SJSA1 (cell line): Measurements from ENCODE around the gene RIPOR2. TPM values are rescaled to one million over a fixed set of nuclear protein-coding genes. Genes with fewer than 3 reads are reported as not detected.
"Not testable (repeated sequence)": the region's sequence is repeated elsewhere in the genome, so short reads cannot be mapped to it uniquely, and the experiment has no call there.

Experiments
- DNase-seq, 2 experiments: peaks; one replicate each; pipeline ENCODE4 v3.0.0-alpha.2; 2015 to 2020; ENCODE audit warnings: low spot score in 2 of 2, low read depth in 1 of 2
- H3K27ac ChIP-seq: fragments of 250-450 bp; sonication (Bioruptor Pico); 2 replicates; pipeline ENCODE4 v1.5.1; 2020; ENCODE audit warnings: mild to moderate bottlenecking, moderate library complexity
- H3K27me3 ChIP-seq: fragments of 250-450 bp; sonication (Bioruptor Pico); replicated peaks from 2 replicates; pipeline ENCODE4 v1.5.1; 2020; ENCODE audit warnings: mild to moderate bottlenecking, moderate library complexity
- H3K36me3 ChIP-seq: fragments of 250-450 bp; sonication (Bioruptor Pico); 2 replicates; pipeline ENCODE4 v1.5.1; 2020; ENCODE audit warnings: mild to moderate bottlenecking
- H3K4me1 ChIP-seq: fragments of 250-450 bp; sonication (Bioruptor Pico); replicated peaks from 2 replicates; pipeline ENCODE4 v1.6.1; 2021; ENCODE audit warnings: mild to moderate bottlenecking
- H3K4me3 ChIP-seq: fragments of 250-450 bp; sonication (Bioruptor Pico); 2 replicates; pipeline ENCODE4 v1.5.1; 2020; ENCODE audit warnings: mild to moderate bottlenecking
- H3K9me3 ChIP-seq: fragments of 250-450 bp; sonication (Bioruptor Pico); replicated peaks from 2 replicates; pipeline ENCODE4 v1.5.1; 2020; ENCODE audit warnings: mild to moderate bottlenecking
- total RNA-seq: library from RNA; depleted of rRNA; stranded (reverse); fragments of >200 nt; shearing (Covaris generic); gene quantifications from 2 replicates; pipeline ENCODE4 v1.2.3, GENCODE V29; 2014

Gene RIPOR2
- total RNA-seq, 1 experiment from 2014 or later, result 4.5 TPM

GRCh38 chr6:24879351-24879750 is 56.4 kb downstream of the RIPOR2 start:
- Histone ChIP-seq H3K36me3 (no peaks in the 10 kb centered on the region), H3K4me1 (no peaks in the 10 kb centered on the region; the same call in 1 of the 2 replicates), H3K27ac (no peak overlapping the region), H3K27me3 (no peaks in the 10 kb centered on the region), H3K9me3 (no peaks in the 10 kb centered on the region), H3K4me3 (no peak overlapping the region)
- DNase-seq, result no peak

- not testable (repeated sequence) for H3K4me3 ChIP-seq, H3K27me3 ChIP-seq, H3K36me3 ChIP-seq, DNase-seq, H3K9me3 ChIP-seq, H3K4me1 ChIP-seq, H3K27ac ChIP-seq
Observed at GRCh38 chr6:24877747-24878146, 58.0 kb downstream of the RIPOR2 start.

GRCh38 chr6:24876499-24877465 is 59.0 kb downstream of the RIPOR2 start:
- H3K4me3 ChIP-seq, result no peak overlapping the region
- no peaks in the 10 kb centered on the region for H3K4me1 ChIP-seq
- no peak for DNase-seq
- H3K36me3 ChIP-seq, result no peaks in the 10 kb centered on the region
- H3K9me3 ChIP-seq, result no peaks in the 10 kb centered on the region
- no peak overlapping the region for H3K27ac ChIP-seq
- no peaks in the 10 kb centered on the region for H3K27me3 ChIP-seq

- no peaks in the 10 kb centered on the region for H3K27me3 ChIP-seq
Observed at GRCh38 chr6:24875534-24875901, 60.2 kb downstream of the RIPOR2 start.

GRCh38 chr6:24874776-24875533 is 60.8 kb downstream of the RIPOR2 start:
- DNase-seq, result no peak
- H3K4me1 ChIP-seq, result no peaks in the 10 kb centered on the region
- no peak overlapping the region for H3K4me3 ChIP-seq
- no peaks in the 10 kb centered on the region for H3K9me3 ChIP-seq
- no peaks in the 10 kb centered on the region for H3K27me3 ChIP-seq
- no peaks in the 10 kb centered on the region for H3K36me3 ChIP-seq
- H3K27ac ChIP-seq, result no peak overlapping the region

More at GRCh38 chr6:24875534-24875901, 60.2 kb downstream of the RIPOR2 start:
- H3K4me3 ChIP-seq, result no peak overlapping the region
- DNase-seq, result no peak
- H3K9me3 ChIP-seq, result no peaks in the 10 kb centered on the region
- no peaks in the 10 kb centered on the region for H3K36me3 ChIP-seq
- H3K4me1 ChIP-seq, result no peaks in the 10 kb centered on the region
- no peak overlapping the region for H3K27ac ChIP-seq

GRCh38 chr6:24874128-24874527 is 61.6 kb downstream of the RIPOR2 start:
- H3K27ac ChIP-seq, result no peak overlapping the region
- H3K27me3 ChIP-seq, result no peaks in the 10 kb centered on the region

GRCh38 chr6:24872779-24873178 is 63.0 kb downstream of the RIPOR2 start:
- no peak overlapping the region for H3K27ac ChIP-seq
- H3K36me3 ChIP-seq, result no peaks in the 10 kb centered on the region
- H3K4me1 ChIP-seq, result no peaks in the 10 kb centered on the region
- H3K27me3 ChIP-seq, result no peaks in the 10 kb centered on the region
- H3K9me3 ChIP-seq, result no peaks in the 10 kb centered on the region
- DNase-seq, result no peak
- no peak overlapping the region for H3K4me3 ChIP-seq

More at GRCh38 chr6:24874128-24874527, 61.6 kb downstream of the RIPOR2 start:
- Histone ChIP-seq H3K9me3 (no peaks in the 10 kb centered on the region), H3K4me3 (no peak overlapping the region), H3K36me3 (no peaks in the 10 kb centered on the region), H3K4me1 (no peaks in the 10 kb centered on the region)
- DNase-seq, result no peak

- H3K9me3 ChIP-seq, result no peaks in the 10 kb centered on the region
- no peaks in the 10 kb centered on the region for H3K4me1 ChIP-seq
- no peaks in the 10 kb centered on the region for H3K36me3 ChIP-seq
- no peak overlapping the region for H3K4me3 ChIP-seq
- DNase-seq, result no peak
- no peaks in the 10 kb centered on the region for H3K27me3 ChIP-seq
- H3K27ac ChIP-seq, result no peak overlapping the region
Observed at GRCh38 chr6:24868765-24869164, 67.0 kb downstream of the RIPOR2 start.

- Histone ChIP-seq H3K4me3 (no peak overlapping the region), H3K27me3 (no peaks in the 10 kb centered on the region), H3K36me3 (no peaks in the 10 kb centered on the region), H3K9me3 (no peaks in the 10 kb centered on the region), H3K4me1 (no peaks in the 10 kb centered on the region), H3K27ac (no peak overlapping the region)
- no peak for DNase-seq
Observed at GRCh38 chr6:24867104-24867703, 68.6 kb downstream of the RIPOR2 start.

GRCh38 chr6:24865161-24865560 is 70.6 kb downstream of the RIPOR2 start:
- no peak overlapping the region for H3K4me3 ChIP-seq
- no peak for DNase-seq
- H3K36me3 ChIP-seq, result no peaks in the 10 kb centered on the region
- H3K9me3 ChIP-seq, result no peaks in the 10 kb centered on the region
- H3K27me3 ChIP-seq, result no peaks in the 10 kb centered on the region
- H3K4me1 ChIP-seq, result no peaks in the 10 kb centered on the region
- H3K27ac ChIP-seq, result no peak overlapping the region

GRCh38 chr6:24864343-24864742 is 71.4 kb downstream of the RIPOR2 start:
- no peak overlapping the region for H3K27ac ChIP-seq
- no peaks in the 10 kb centered on the region for H3K36me3 ChIP-seq
- H3K9me3 ChIP-seq, result no peaks in the 10 kb centered on the region
- H3K4me3 ChIP-seq, result no peak overlapping the region
- no peak for DNase-seq
- H3K4me1 ChIP-seq, result no peaks in the 10 kb centered on the region
- no peaks in the 10 kb centered on the region for H3K27me3 ChIP-seq

GRCh38 chr6:24861934-24862333 is 73.8 kb downstream of the RIPOR2 start:
- Histone ChIP-seq H3K4me3 (no peak overlapping the region), H3K27ac (no peak overlapping the region), H3K27me3 (no peaks in the 10 kb centered on the region), H3K36me3 (no peaks in the 10 kb centered on the region), H3K4me1 (0 out of 2 replicates have a peak, but pooled peaks cover 3% of the 10 kb centered on the region), H3K9me3 (no peaks in the 10 kb centered on the region)
- no peak for DNase-seq

GRCh38 chr6:24859608-24860200 is 76.1 kb downstream of the RIPOR2 start:
- no peaks in the 10 kb centered on the region for H3K27me3 ChIP-seq
- no peaks in the 10 kb centered on the region for H3K36me3 ChIP-seq
- no peak for DNase-seq
- no peak overlapping the region for H3K4me3 ChIP-seq
- H3K4me1 ChIP-seq, result 0 out of 2 replicates have a peak, but pooled peaks cover 6% of the 10 kb centered on the region
- no peak overlapping the region for H3K27ac ChIP-seq
- H3K9me3 ChIP-seq, result no peaks in the 10 kb centered on the region
